GM21825 (cell line): ENCODE data around the gene UBE3B.

ENCODE experiments used
- ATAC-seq: cut with Tn5 transposase; IDR thresholded peaks from one replicate; pipeline ENCODE4 v1.9.1; 2021; ENCODE audit warnings: mild to moderate bottlenecking, moderate library complexity; ENCODE audit not compliant: unreplicated experiment

The UBE3B gene

GRCh38 chr12:109547286-109547685 lies 69.9 kb downstream of the UBE3B start:
- no peak for ATAC-seq

DNA sequence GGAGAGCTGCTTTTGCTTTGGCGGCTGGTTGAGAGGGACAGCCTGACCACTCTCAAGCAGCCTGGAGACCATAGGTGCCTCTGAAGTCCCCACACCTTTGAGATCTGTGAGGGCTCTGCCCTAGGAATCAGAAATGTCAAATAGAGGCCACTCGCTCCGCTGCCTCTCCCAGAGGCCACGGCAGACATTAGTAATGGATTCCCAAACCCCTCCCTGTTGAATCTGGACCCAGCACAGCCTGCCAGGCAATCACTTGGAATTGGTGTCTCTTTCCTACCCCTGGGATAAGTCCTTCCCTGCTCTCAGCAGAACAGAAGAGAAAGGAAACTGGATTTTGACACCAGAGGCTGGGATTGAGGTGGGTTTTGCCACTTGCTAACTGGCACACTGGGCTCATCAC lies 70.8 kb downstream of the UBE3B start:
- ATAC-seq = no peak

DNA sequence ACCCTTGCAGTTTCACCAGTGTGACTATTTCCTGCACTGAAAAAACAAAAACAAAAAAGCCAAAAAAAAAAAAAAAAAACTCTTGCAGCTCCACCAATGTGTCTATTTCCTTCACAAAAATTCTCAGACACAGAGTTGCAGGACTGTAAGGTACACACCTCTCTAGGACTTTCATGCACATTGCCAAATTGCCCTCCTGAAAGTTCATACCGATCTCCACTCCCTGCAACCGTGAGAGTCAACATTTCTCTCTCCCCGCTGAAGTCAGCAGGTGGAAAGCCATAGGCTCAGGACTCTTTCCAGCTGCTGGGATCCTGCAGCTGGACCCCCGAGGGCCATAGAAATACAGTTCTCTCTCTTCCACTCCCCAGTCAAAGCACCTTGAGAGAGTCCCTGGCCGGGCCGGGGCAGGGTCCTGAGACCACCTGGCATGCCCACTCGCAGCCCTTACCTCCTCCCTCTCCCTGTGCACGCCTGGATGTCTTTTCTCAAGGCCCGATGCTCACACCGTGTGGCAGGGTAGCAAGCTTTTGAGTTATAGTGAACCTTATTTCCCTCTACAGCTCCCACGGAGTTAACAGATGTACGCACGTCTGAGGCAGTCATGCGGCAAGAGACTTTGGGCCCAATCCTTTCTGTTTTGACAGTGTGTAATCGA lies 72.3 kb downstream of the UBE3B start:
- ATAC-seq = no peak

DNA sequence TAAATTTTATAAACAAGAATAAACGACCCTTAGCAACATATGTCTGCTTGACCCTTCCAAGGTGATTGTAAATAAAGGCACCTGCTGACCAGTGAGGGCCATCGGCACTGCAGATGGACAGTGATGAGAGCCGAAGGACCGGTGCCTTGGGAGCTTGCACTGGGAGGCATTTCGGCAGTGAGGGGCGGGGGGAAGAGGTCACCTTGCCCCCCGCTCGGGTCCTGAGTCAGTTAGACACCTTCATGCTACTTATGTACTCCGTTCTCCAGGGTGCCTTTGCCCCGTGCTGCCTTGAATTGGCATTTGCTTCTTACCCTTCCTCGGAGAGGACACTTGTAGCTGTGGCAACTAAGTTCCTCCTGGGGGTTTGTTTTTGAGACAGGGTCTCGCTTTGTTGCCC lies 72.8 kb downstream of the UBE3B start:
- no peak for ATAC-seq

DNA sequence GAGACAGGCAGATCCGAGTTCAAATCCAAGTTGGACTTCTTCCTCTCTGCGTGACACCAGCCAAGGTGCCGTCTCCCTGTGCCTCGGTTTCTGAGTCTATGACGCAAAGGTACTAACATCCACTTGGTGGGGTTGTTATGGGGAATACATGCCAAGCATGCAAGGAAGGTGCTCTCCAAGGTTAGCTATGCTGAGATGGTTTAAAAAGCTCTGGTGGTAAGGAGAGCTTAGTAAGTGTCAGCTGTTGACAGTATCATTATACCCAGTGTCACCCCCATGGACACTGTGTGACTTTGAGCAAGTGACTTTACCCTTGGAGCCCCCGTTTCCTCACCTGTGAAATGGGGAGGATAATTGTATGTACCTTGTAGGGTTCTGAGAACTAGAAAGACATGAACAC lies 73.7 kb downstream of the UBE3B start:
- no peak for ATAC-seq

- no peak for ATAC-seq
Measured at GRCh38 chr12:109552971-109553370, 75.5 kb downstream of the UBE3B start.

DNA sequence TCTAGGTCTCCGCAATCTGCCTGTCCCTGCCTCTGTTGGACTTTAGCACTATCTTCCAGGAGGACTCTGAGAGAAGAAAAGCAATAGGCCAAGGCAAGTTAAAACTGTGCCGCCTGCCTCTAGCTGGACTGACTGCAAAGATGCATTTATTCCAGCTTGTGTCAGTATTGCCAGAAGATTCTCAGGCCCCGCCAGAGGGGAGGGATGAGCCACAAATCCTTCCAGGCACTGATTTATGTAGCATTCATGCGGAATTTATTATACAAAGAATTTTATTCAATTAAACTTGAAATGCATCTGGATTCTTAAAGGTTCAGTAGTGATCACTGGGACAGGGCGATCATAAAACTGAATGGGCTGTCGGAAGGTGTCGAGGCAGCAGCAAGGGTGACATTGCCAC lies 76.0 kb downstream of the UBE3B start:
- ATAC-seq = no peak

DNA sequence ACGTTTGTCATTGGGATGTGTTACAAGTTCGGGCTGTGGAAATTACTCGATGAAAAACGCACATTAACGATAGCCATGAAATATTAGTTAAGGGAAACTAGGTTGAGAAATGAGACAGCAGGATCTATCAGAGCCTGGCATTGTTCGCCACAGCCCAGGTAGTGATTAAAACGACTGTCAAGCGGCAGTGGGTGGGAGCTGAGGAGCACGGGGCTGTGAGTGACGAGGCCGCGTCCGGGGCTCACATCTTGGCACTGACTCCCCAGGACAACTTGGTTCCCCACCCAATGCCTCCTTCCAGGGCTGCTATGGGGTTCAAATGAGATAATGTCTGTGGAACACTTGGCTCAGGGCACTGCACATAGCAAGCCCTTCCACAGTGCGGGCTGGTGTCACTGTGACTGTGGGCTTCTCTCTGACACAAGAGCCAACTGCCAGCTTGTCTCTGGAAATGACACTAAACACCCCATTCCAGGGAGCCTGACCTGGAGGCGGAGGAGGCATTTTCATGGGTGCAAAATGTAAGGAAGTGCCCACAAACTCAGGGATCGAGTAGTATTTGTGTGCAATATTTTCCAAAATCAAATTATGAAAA lies 76.6 kb downstream of the UBE3B start:
- no peak for ATAC-seq

DNA sequence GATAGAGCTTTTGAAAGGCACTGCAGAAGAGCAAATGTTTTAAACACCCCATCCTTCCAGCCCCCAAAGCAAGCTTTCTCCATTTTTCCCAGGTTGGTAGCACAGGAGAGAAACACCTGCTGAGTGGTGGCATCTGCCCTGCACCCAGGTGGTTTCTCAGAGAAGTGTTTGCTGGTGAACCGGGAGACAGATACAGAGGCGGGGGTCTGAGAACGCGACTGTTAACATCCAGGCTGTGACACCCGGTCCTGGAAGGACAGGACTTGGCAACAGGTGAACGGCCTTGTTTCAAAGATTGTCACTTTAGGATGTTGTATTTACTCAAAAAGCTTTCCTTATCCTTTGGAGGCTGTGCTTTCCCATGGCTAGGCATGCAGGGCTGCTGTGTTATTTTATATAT lies 77.3 kb downstream of the UBE3B start:
- ATAC-seq = no peak

DNA sequence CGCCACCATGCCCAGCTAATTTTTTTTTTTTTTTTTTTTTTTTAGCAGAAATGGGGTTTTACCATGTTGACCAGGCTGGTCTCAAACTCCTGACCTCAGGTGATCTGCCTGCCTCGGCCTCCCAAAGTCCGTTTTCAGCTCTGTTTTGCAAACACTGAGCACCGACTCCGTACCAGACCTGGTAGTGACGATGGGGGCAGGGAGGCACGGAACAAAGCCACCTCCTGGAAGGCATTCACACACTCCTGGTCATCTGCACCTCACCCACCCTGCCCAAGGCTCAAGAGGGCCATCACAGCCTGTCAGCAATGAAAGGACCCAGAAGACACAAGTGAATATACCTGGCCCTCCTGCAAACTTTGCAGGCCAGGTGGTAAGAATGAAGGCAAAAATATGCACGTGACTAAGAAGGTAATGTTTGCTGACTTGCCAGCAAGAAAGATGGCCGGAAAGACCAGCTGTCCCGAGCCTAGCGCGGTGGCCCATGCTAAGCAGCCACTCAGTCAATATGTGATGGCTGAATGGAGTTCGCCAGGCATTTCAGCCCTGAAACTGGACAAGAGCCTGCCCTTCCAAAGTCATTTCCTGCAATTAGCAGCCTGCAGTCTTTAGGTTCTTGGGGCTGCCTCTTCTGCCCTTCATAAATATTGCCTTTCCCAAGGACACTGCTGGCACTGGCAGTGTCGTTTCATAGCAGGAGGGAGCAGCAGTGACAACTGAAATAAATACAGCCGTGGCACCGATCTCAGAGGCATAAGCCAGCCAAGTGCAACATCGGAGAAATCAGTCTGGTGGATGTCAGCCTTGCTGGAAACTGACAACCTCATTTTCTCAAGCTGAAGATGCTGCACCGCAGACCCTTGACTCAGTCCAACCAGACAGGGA lies 78.2 kb downstream of the UBE3B start:
- no peak for ATAC-seq

DNA sequence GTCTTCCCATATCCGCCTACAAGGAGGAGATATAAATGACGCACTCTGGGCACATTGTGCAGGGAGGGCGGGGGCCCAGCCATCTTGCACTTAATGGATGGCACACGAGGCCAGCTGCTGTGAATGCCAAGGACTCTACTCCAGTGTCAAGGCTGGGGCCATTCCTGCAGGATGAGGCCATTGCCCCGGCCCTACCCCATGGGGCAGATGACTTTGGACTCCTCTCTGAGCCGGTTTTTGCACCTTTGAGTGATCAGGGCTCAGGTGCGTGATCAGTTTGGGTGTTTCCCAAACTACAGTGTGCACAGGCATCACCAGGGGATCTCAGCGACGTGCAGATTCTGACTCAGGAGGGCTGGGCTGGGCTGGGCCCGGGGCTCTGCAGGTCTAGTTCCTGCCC lies 79.8 kb downstream of the UBE3B start:
- ATAC-seq = no peak

DNA sequence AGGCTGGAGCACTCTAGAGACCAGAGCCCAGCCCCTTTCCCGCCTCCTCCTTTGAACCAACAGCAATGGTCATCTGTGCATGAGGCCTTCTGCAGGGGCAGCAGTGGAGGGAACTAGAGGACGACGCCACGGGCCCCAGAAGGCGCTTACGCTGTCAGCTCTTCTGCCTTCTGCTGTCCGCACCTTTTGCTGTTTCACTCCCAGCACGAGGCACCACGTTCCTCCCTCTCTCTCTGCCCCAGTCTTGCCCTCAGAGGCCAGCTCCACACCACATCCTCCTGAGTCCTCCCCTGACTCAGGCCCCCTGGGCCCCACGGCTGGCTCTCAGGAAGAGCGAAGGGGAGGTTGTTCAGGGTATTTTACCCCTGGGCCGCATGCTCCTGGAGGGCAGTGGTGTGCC lies 80.4 kb downstream of the UBE3B start:
- no peak for ATAC-seq

DNA sequence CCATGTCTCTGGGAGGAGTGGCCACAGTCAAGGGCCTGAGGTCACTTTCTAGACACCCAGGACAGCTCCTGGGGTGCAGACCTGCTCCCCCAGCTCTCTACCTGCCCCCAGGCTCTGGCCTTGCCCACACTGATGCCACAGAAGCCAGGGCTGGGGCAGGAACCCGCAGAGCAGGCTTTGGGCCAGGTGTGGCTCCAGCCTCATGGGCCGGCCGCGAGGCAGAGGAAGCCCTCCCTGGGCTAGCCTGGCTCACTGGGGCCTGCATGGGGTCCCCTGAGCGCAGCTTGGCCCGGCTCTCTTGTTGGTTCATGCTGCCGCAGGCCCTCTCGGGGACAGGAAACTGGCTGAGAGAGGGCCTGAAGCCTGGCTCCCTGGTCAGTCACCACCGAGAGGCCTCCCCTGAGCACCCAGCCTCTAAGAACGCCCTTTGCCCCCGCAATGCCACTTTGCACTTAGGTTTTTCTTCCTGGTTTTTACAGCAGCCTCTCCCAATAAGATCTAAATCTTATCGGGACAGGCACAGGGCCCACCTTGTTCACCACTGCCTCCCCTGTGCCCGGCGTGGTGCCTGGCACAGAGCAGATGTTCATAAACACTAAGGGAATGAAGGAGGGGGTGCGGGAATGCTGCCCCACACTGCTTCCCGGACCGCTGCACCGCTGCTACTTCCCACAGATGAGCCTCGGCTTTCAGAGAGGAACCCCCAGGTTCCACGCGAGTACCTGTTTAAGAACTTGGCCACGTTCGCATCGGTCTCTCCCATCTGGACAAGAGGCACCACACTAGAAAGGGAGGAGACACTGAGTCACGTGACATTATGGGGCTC lies 81.2 kb downstream of the UBE3B start:
- ATAC-seq = no peak

- ATAC-seq = no peak
Measured at GRCh38 chr12:109559200-109559505, 81.7 kb downstream of the UBE3B start.

DNA sequence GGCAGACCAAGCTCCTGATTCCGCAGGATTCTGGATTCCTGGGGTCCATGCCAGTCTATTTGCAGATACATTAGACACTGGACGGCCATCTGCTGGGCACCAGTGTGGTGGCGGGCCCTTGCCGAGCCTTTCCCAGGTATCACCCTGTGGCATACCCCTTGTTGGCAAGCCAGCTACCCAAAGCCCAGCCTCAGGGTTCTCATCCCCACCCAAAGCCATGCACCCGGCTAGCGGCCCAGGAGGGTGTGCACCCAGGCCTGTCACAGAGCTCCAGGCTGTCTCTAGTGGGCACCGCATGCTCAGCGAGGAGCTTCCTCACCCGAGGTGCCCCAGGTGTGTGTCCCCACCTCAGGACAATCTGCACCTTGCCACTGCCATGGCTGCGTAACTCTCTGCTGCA lies 82.2 kb downstream of the UBE3B start:
- ATAC-seq = no peak

GRCh38 chr12:109560867-109561710 lies 83.7 kb downstream of the UBE3B start:
- ATAC-seq = no peak

DNA sequence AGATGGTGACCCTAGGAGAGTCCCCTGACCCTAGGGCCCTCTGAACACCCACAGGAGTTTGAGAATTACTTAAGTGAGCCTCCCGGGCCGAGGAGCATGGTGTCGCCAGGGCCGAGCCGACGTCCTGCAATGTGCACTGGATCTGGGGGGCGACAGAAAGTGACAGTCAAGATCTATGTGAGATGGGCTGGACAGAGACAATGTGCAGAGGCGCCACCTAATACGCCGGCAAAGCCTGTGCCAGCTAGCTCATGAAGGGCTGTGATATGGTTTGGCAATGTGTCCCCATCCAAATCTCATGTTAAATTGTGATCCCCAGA lies 84.2 kb downstream of the UBE3B start:
- ATAC-seq = no peak

- no peak for ATAC-seq
Measured at GRCh38 chr12:109562871-109563270, 85.4 kb downstream of the UBE3B start.

- ATAC-seq = no peak
Measured at GRCh38 chr12:109563291-109564284, 86.2 kb downstream of the UBE3B start.
